ENCODE results near the gene UBE4B.
"Not testable (repeated sequence)": the region's sequence is repeated elsewhere in the genome, so short reads cannot be mapped to it uniquely, and the experiment has no call there.

The UBE4B gene

GRCh38 chr1:10032590-10033358, at the start of gene UBE4B:
Gene UBE4B (plus strand): TSS chr1:10032958. CDS start chr1:10033671, 713 bp downstream.
- peak; percentile 98 for DNase-seq
- peaks cover 28% of the 10 kb centered on the region for H3K4me1 Mint-ChIP-seq
- H3K27ac Mint-ChIP-seq = peak within 1 kb of the TSS; percentile 96
- H3K36me3 Mint-ChIP-seq = peaks cover 7% of the 10 kb centered on the region
- peak within 1 kb of the TSS; percentile 97 for H3K4me3 Mint-ChIP-seq
- H3K9me3 Mint-ChIP-seq = no peaks in the 10 kb centered on the region
- CTCF ChIA-PET = interaction anchor here (1.0 kb wide), 1 partner anchor 178 kb away, joined by 3 read pairs; the partner anchor contains the start of gene KIF1B
- H3K27me3 Mint-ChIP-seq = no peaks in the 10 kb centered on the region

- no peaks in the 10 kb centered on the region for H3K27me3 Mint-ChIP-seq
- no peaks in the 10 kb centered on the region for H3K4me1 Mint-ChIP-seq
Measured at GRCh38 chr1:9984253-9984652, 48.5 kb upstream of the UBE4B start.

GRCh38 chr1:9985001-9985400, 47.8 kb upstream of the UBE4B start:
- no peaks in the 10 kb centered on the region for H3K4me1 Mint-ChIP-seq
- no peaks in the 10 kb centered on the region for H3K27me3 Mint-ChIP-seq
- CTCF ChIA-PET = no interaction called here
- peaks cover 11% of the 10 kb centered on the region for H3K36me3 Mint-ChIP-seq
- no peak overlapping the region for H3K27ac Mint-ChIP-seq
- H3K9me3 Mint-ChIP-seq = no peaks in the 10 kb centered on the region
- no peak overlapping the region for H3K4me3 Mint-ChIP-seq
- no peak for DNase-seq

More at GRCh38 chr1:9984253-9984652, 48.5 kb upstream of the UBE4B start:
- CTCF ChIA-PET = no interaction called here
- DNase-seq = no peak
- H3K4me3 Mint-ChIP-seq = no peak overlapping the region
- peaks cover 11% of the 10 kb centered on the region for H3K36me3 Mint-ChIP-seq
- H3K27ac Mint-ChIP-seq = no peak overlapping the region
- H3K9me3 Mint-ChIP-seq = no peaks in the 10 kb centered on the region

- DNase-seq = no peak
- Mint-ChIP-seq H3K27me3 (peaks cover 23% of the 10 kb centered on the region), H3K4me3 (no peak overlapping the region), H3K4me1 (no peaks in the 10 kb centered on the region), H3K9me3 (no peaks in the 10 kb centered on the region), H3K36me3 (no peaks in the 10 kb centered on the region), H3K27ac (no peak overlapping the region)
- CTCF ChIA-PET = interaction anchor here (1.6 kb wide), 1 partner anchor 40 kb away, joined by 3 read pairs; no protein-coding TSS in a partner anchor
Measured at GRCh38 chr1:9989773-9990172, 43.0 kb upstream of the UBE4B start.

- Mint-ChIP-seq H3K27ac (no peak overlapping the region), H3K9me3 (no peaks in the 10 kb centered on the region), H3K4me1 (no peaks in the 10 kb centered on the region), H3K27me3 (peaks cover 34% of the 10 kb centered on the region), H3K4me3 (no peak overlapping the region), H3K36me3 (no peaks in the 10 kb centered on the region)
- CTCF ChIA-PET = interaction anchor here (0.7 to 1.6 kb wide), 2 partner anchors 16 to 41 kb away, joined by 3 read pairs; no protein-coding TSS in a partner anchor
- no peak for DNase-seq
Measured at GRCh38 chr1:9990944-9991343, 41.8 kb upstream of the UBE4B start.

- Mint-ChIP-seq H3K9me3 (no peaks in the 10 kb centered on the region), H3K36me3 (no peaks in the 10 kb centered on the region), H3K4me3 (no peak overlapping the region), H3K4me1 (peaks cover 6% of the 10 kb centered on the region), H3K27ac (no peak overlapping the region), H3K27me3 (peaks cover 53% of the 10 kb centered on the region)
- DNase-seq = no peak
- CTCF ChIA-PET = no interaction called here
Measured at GRCh38 chr1:9992910-9993309, 39.8 kb upstream of the UBE4B start.

- H3K27me3 Mint-ChIP-seq = peaks cover 60% of the 10 kb centered on the region
- CTCF ChIA-PET = no interaction called here
- no peaks in the 10 kb centered on the region for H3K9me3 Mint-ChIP-seq
- no peak overlapping the region for H3K27ac Mint-ChIP-seq
- peaks cover 12% of the 10 kb centered on the region for H3K4me1 Mint-ChIP-seq
- H3K4me3 Mint-ChIP-seq = no peak overlapping the region
- H3K36me3 Mint-ChIP-seq = no peaks in the 10 kb centered on the region
- DNase-seq = no peak
Measured at GRCh38 chr1:9993561-9994075, 39.1 kb upstream of the UBE4B start.

GRCh38 chr1:9996624-9997582, 35.9 kb upstream of the UBE4B start, which contains the start of gene RBP7:
Gene RBP7 (plus strand): TSS chr1:9997228. CDS start chr1:9997259, 31 bp downstream.
- no peak within 1 kb of the TSS for H3K27ac Mint-ChIP-seq
- peak within 1 kb of the TSS; percentile 72 for H3K4me3 Mint-ChIP-seq
- peak; percentile 22 for DNase-seq
- H3K4me1 Mint-ChIP-seq = peaks cover 15% of the 10 kb centered on the region
- H3K9me3 Mint-ChIP-seq = no peaks in the 10 kb centered on the region
- peaks cover 73% of the 10 kb centered on the region for H3K27me3 Mint-ChIP-seq
- no peaks in the 10 kb centered on the region for H3K36me3 Mint-ChIP-seq
- CTCF ChIA-PET = interaction anchor here (0.6 to 0.8 kb wide), 2 partner anchors 47 to 992 kb away, joined by 3 read pairs; no protein-coding TSS in a partner anchor

GRCh38 chr1:10001016-10001665, 31.6 kb upstream of the UBE4B start:
- H3K27ac Mint-ChIP-seq = no peak overlapping the region
- no peaks in the 10 kb centered on the region for H3K9me3 Mint-ChIP-seq
- no peak for DNase-seq
- peaks cover 15% of the 10 kb centered on the region for H3K4me1 Mint-ChIP-seq
- no peaks in the 10 kb centered on the region for H3K36me3 Mint-ChIP-seq
- H3K27me3 Mint-ChIP-seq = peaks cover 71% of the 10 kb centered on the region
- H3K4me3 Mint-ChIP-seq = no peak overlapping the region
- CTCF ChIA-PET = no interaction called here

GRCh38 chr1:10005248-10005647, 27.5 kb upstream of the UBE4B start:
- H3K27ac Mint-ChIP-seq, H3K36me3 Mint-ChIP-seq, DNase-seq, H3K4me1 Mint-ChIP-seq, H3K9me3 Mint-ChIP-seq, H3K4me3 Mint-ChIP-seq: not testable (repeated sequence)
- CTCF ChIA-PET = interaction anchor here (0.6 kb wide), 1 partner anchor 261 kb away, joined by 3 read pairs; no protein-coding TSS in a partner anchor
- peaks cover 40% of the 10 kb centered on the region for H3K27me3 Mint-ChIP-seq

- H3K27me3 Mint-ChIP-seq = peaks cover 30% of the 10 kb centered on the region
- CTCF ChIA-PET = no interaction called here
- H3K27ac Mint-ChIP-seq = no peak overlapping the region
- H3K36me3 Mint-ChIP-seq = no peaks in the 10 kb centered on the region
- DNase-seq = no peak
- H3K4me1 Mint-ChIP-seq = no peaks in the 10 kb centered on the region
- no peaks in the 10 kb centered on the region for H3K9me3 Mint-ChIP-seq
- no peak overlapping the region for H3K4me3 Mint-ChIP-seq
Measured at GRCh38 chr1:10007169-10007568, 25.6 kb upstream of the UBE4B start.

- no peak overlapping the region for H3K4me3 Mint-ChIP-seq
- H3K4me1 Mint-ChIP-seq = peaks cover 4% of the 10 kb centered on the region
- H3K27ac Mint-ChIP-seq = no peak overlapping the region
- H3K27me3 Mint-ChIP-seq = peaks cover 23% of the 10 kb centered on the region
- no peak for DNase-seq
- CTCF ChIA-PET = no interaction called here
- no peaks in the 10 kb centered on the region for H3K9me3 Mint-ChIP-seq
- H3K36me3 Mint-ChIP-seq = no peaks in the 10 kb centered on the region
Measured at GRCh38 chr1:10014016-10014415, 18.7 kb upstream of the UBE4B start.

- no peak overlapping the region for H3K27ac Mint-ChIP-seq
- no peaks in the 10 kb centered on the region for H3K36me3 Mint-ChIP-seq
- peaks cover 5% of the 10 kb centered on the region for H3K4me1 Mint-ChIP-seq
- no peaks in the 10 kb centered on the region for H3K9me3 Mint-ChIP-seq
- no peak for DNase-seq
- CTCF ChIA-PET = no interaction called here
- peaks cover 27% of the 10 kb centered on the region for H3K27me3 Mint-ChIP-seq
- H3K4me3 Mint-ChIP-seq = no peak overlapping the region
Measured at GRCh38 chr1:10019561-10019960, 13.2 kb upstream of the UBE4B start.

- Mint-ChIP-seq H3K27me3 (peaks cover 23% of the 10 kb centered on the region), H3K36me3 (no peaks in the 10 kb centered on the region), H3K4me1 (peaks cover 5% of the 10 kb centered on the region), H3K27ac (no peak overlapping the region), H3K4me3 (no peak overlapping the region), H3K9me3 (no peaks in the 10 kb centered on the region)
- no peak for DNase-seq
- CTCF ChIA-PET = no interaction called here
Measured at GRCh38 chr1:10020086-10020485, 12.7 kb upstream of the UBE4B start.
